OCI-LY1 (cell line): ENCODE results near the gene TRMU.

Experiments used
- CTCF ChIP-seq: fragments of 200-600 bp; sonication (generic), shearing (Covaris generic); IDR thresholded peaks from 2 replicates; pipeline ENCODE4 v1.5.1; 2017; ENCODE audit warnings: mild to moderate bottlenecking, antibody characterized with exemption, low read length, moderate library complexity, mixed read lengths
- EZH2 ChIP-seq: fragments of 200-600 bp; sonication (generic), shearing (Covaris generic); IDR thresholded peaks from 2 replicates; pipeline ENCODE4 v1.8.0; 2017; ENCODE audit warnings: borderline replicate concordance, mixed run types, mild to moderate bottlenecking, antibody characterized with exemption, low read length, moderate library complexity, mixed read lengths

GRCh38 chr22:46352691-46353386, 17.3 kb downstream of the TRMU start:
- no peak for TF ChIP-seq CTCF
- TF ChIP-seq EZH2 = no peak
